Stimulated activated CD8-positive, alpha-beta memory T cell treated with anti-CD3 and anti-CD28 coated beads, Interleukin-4, amount 100 ng/mL, for 1 hour (primary cell): ENCODE results near the gene CYLD.

Source experiments
- DNase-seq, 2 donors: peaks; one replicate each; pipeline ENCODE4 v3.0.0-alpha.2; 2020; ENCODE audit warnings: low read depth in 2 of 2, low spot score in 1 of 2

The CYLD gene

GRCh38 chr16:50841081-50841886 lies 99.4 kb downstream of the CYLD start:
- DNase-seq = no peak

DNA sequence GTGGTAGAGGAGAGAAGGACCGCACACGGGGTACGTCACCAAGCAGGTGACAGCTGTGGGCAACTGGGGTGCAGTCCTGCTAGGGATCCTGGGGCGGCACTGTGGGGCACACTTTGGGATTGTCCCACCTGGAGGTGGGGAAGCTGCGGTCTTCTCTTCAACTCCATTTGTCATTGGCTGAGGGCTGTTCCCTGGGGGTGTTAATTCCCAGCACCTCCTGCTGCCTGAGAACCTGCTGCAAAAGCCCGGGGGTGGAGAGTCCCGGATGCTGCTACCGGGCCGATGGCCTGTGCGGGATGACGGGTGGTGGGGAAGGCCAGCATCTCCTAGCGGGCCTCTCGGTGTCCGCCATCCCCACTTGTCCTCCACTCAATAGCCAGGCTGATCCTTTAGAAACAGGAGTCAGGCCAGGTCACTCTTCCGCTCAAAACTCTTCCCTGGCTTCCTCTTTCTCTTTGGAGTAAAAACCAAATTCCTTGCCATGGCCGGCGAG lies 100.2 kb downstream of the CYLD start:
- DNase-seq = no peak

DNA sequence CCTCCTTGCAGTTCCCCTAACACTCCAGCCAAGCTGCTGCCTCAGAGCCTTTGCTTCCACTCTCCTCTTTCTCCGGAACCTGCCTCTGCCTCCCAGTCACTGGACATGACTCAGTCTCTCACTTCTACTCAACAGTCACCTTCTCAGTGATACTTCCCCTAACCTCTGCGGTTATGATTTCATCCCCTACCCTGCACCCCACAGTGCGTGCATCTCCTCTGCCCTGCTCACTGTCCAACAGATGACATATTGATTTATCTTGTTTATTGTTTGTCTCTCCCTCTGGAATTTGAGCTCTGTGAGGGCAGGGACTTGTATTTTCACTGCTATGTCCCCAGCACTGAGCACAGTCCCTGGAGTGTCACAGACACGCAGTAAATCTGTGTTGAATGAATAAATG lies 100.7 kb downstream of the CYLD start:
- DNase-seq = no peak

- no peak for DNase-seq
These were observed 103.0 kb downstream of the CYLD start for GRCh38 chr16:50844840-50845239.

GRCh38 chr16:50845296-50845695 lies 103.4 kb downstream of the CYLD start:
- no peak for DNase-seq

GRCh38 chr16:50846511-50846910 lies 104.6 kb downstream of the CYLD start:
- DNase-seq = no peak

GRCh38 chr16:50847166-50847565 lies 105.3 kb downstream of the CYLD start:
- DNase-seq = no peak

DNA sequence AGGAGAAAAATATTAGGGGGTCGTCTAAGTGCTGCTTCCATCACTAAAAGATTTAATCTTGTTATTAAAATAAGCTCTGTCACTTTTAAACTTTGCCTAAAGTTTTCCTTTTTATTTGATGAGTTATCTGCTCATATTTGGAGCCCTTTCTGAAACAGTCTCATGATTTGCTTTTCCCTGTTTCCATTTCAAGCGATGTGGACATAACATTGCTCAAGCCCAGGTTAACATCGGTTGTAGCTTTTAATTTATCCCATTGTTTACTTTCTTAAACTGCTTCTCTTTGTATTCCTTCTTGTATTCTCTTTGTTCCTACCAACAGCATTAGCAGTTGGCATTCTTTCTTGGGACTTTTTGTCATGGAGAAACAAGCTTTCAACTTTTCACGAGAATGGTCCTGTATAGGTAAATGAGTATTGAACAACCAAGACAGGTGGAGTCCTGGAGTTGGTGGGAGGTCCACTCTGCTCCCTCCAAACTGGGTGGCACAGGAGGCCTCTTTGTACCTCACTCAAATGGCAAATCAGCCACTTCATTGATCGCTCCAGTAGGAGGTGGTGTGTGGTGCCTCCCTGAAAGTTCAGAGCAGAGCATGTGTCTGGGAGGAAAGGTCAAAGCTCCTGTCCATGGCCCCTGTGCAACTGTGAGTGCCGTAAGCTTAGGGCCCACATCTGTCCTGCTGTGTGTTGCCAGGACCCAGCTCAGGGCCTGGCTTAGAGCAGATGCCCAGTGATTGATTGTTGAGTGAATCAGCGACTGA lies 107.0 kb downstream of the CYLD start:
- no peak for DNase-seq
